Measurements from ENCODE around the gene LRRC17.

DNA sequence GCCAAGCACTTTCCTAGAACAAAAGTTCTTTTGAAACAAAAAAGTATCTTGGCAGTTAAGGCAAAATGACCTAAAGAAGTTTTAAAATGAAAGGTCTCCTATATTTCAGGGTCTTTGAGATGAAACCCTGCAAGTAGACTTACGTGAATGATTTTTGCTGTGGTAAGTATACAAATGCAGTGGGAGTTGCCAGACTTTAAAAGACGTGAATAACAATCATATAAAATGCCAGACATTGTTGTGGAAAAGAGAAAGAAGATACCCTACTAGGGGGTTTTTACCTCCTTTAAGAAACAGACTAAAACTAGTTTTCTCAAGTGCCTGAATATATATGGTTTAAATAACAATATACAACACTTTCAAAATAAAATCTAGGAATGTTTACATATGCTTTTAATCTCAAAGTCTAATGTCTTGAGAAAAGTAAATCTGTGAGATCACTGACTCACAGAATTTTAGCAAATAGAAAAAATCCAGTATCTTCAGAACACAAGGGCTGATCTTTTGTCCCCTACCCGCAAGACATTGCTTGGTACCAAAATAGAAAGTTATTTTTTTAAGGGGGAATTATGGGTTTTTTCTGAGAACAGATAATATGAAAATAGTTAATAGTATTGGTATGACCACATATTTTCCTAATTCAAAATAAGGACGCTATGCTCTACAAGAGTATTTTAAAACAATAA, 29.5 kb downstream of the LRRC17 start:
- no peak for TF ChIP-seq POLR2AphosphoS5 (IDR thresholded peaks at IDR 0.05)
- TF ChIP-seq, protein P1, sequence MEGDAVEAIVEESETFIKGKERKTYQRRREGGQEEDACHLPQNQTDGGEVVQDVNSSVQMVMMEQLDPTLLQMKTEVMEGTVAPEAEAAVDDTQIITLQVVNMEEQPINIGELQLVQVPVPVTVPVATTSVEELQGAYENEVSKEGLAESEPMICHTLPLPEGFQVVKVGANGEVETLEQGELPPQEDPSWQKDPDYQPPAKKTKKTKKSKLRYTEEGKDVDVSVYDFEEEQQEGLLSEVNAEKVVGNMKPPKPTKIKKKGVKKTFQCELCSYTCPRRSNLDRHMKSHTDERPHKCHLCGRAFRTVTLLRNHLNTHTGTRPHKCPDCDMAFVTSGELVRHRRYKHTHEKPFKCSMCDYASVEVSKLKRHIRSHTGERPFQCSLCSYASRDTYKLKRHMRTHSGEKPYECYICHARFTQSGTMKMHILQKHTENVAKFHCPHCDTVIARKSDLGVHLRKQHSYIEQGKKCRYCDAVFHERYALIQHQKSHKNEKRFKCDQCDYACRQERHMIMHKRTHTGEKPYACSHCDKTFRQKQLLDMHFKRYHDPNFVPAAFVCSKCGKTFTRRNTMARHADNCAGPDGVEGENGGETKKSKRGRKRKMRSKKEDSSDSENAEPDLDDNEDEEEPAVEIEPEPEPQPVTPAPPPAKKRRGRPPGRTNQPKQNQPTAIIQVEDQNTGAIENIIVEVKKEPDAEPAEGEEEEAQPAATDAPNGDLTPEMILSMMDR (IDR thresholded peaks at IDR 0.05): no peak
- no peak for TF ChIP-seq POLR2A (IDR thresholded peaks at IDR 0.05)
